SK-N-SH (cell line): ENCODE results near the gene EMB. TPM values are rescaled to one million over a fixed set of nuclear protein-coding genes. Genes with fewer than 3 reads are reported as not detected.
"Not testable (repeated sequence)": the region's sequence is repeated elsewhere in the genome, so short reads cannot be mapped to it uniquely, and the experiment has no call there.

ENCODE experiments used
- CTCF ChIA-PET: fragments of 300-600, 350-600 bp; formaldehyde crosslinking; extraction: SDS; loops from one replicate; lab custom pipeline; 2021; lab: Yijun Ruan, JAX
- POLR2A ChIA-PET: fragments of 350-600 bp; sonication (Branson Sonifier 250); formaldehyde crosslinking; extraction: SDS; loops from one replicate; lab custom pipeline; 2020; ENCODE audit warnings: antibody characterized with exemption, inconsistent platforms; lab: Yijun Ruan, JAX
- DNase-seq: peaks from one replicate; pipeline ENCODE4 v3.0.0; 2012
- H2AFZ ChIP-seq: fragments of 200-600 bp; sonication (generic); 2 replicates; pipeline ENCODE4 v1.8.1; 2016; ENCODE audit warnings: antibody characterized with exemption, mild to moderate bottlenecking, low read depth
- H3F3A ChIP-seq: fragments of 200-600 bp; sonication (generic); replicated peaks from 2 replicates; pipeline ENCODE3; 2016; ENCODE audit warnings: antibody characterized with exemption, mild to moderate bottlenecking; ENCODE audit not compliant: insufficient read depth
- H3K27ac ChIP-seq, 2 experiments: fragments of 200-500 bp in 1 of 2; fragments of 200-600 bp in 1 of 2; sonication (Bioruptor generic) in 1 of 2; sonication (generic), shearing (Covaris generic) in 1 of 2; 2 replicates each; pipeline versions ENCODE4 v1.5.1 to v1.6.1; 2014 to 2016; ENCODE audit warnings: low read depth in 2 of 2, inconsistent platforms in 1 of 2, low read length in 1 of 2, mild to moderate bottlenecking in 1 of 2, mixed read lengths in 1 of 2
- H3K27me3 ChIP-seq: fragments of 200-600 bp; sonication (generic), shearing (Covaris generic); 2 replicates; pipeline ENCODE4 v1.6.1; 2016; ENCODE audit warnings: mixed run types; ENCODE audit not compliant: insufficient read depth
- H3K36me3 ChIP-seq, 2 experiments: fragments of 200-500 bp in 1 of 2; fragments of 200-600 bp in 1 of 2; sonication (Bioruptor generic) in 1 of 2; sonication (generic) in 1 of 2; replicated peaks in 1 of 2; 2 replicates each; pipeline versions ENCODE3 to v1.5.1; 2014 to 2016; ENCODE audit warnings: low read length in 1 of 2, mild to moderate bottlenecking in 1 of 2; ENCODE audit not compliant: insufficient read depth in 2 of 2, control insufficient read depth in 1 of 2
- H3K4me1 ChIP-seq, 2 experiments: fragments of 200-500 bp in 1 of 2; fragments of 200-600 bp in 1 of 2; sonication (Bioruptor generic) in 1 of 2; sonication (generic), shearing (Covaris generic) in 1 of 2; 2 replicates each; pipeline versions ENCODE4 v1.5.1 to v1.6.1; 2014 to 2016; ENCODE audit warnings: low read depth in 1 of 2, low read length in 1 of 2, mixed run types in 1 of 2; ENCODE audit not compliant: insufficient read depth in 2 of 2, control insufficient read depth in 1 of 2
- H3K4me2 ChIP-seq: fragments of 200-600 bp; sonication (generic), shearing (Covaris generic); 2 replicates; pipeline ENCODE4 v1.6.1; 2017; ENCODE audit warnings: mixed run types
- H3K4me3 ChIP-seq, 2 experiments: fragments of 200-500 bp in 1 of 2; fragments of 200-600 bp in 1 of 2; sonication (Bioruptor generic) in 1 of 2; sonication (generic), shearing (Covaris generic) in 1 of 2; 2 replicates each; pipeline versions ENCODE4 v1.5.1 to v1.8.1; 2014 to 2016; ENCODE audit warnings: low read depth in 2 of 2, inconsistent platforms in 1 of 2, low read length in 1 of 2, mild to moderate bottlenecking in 1 of 2, mixed read lengths in 1 of 2, moderate library complexity in 1 of 2
- H3K79me2 ChIP-seq: fragments of 200-600 bp; sonication (generic); 2 replicates; pipeline ENCODE4 v1.8.1; 2017; ENCODE audit warnings: mild to moderate bottlenecking; ENCODE audit not compliant: insufficient read depth
- H3K9ac ChIP-seq: fragments of 200-600 bp; sonication (generic); 2 replicates; pipeline ENCODE4 v1.6.1; 2017; ENCODE audit warnings: mixed run types
- H3K9me2 ChIP-seq: fragments of 200-600 bp; sonication (generic); 2 replicates; pipeline ENCODE4 v1.6.1; 2017; ENCODE audit warnings: mixed run types
- H3K9me3 ChIP-seq: fragments of 200-600 bp; sonication (generic); 2 replicates; pipeline ENCODE4 v1.6.1; 2017; ENCODE audit warnings: mixed run types, mild to moderate bottlenecking, moderate library complexity
- H4K20me1 ChIP-seq: fragments of 200-600 bp; sonication (generic); 2 replicates; pipeline ENCODE4 v1.6.1; 2017; ENCODE audit warnings: mild to moderate bottlenecking, mixed run types; ENCODE audit not compliant: insufficient read depth
- CHD2 ChIP-seq: fragments of 150-350 bp; IDR thresholded peaks from 2 replicates; pipeline ENCODE4 v1.6.1; 2018; ENCODE audit warnings: low read length; ENCODE audit not compliant: partially characterized antibody
- ELF1 ChIP-seq: IDR thresholded peaks from 2 replicates; pipeline ENCODE4 v1.4.0; 2012
- FOSL2 ChIP-seq: IDR thresholded peaks from 2 replicates; pipeline ENCODE4 v1.4.0; 2012; ENCODE audit warnings: low read depth, mild to moderate bottlenecking, moderate library complexity, borderline replicate concordance
- GABPA ChIP-seq: IDR thresholded peaks from 2 replicates; pipeline ENCODE4 v1.4.0; 2012; ENCODE audit warnings: low read depth, mild to moderate bottlenecking
- GATA2 ChIP-seq: sonication (generic); formaldehyde crosslinking; IDR thresholded peaks from 2 replicates; pipeline ENCODE4 v1.5.0; 2020; ENCODE audit warnings: mild to moderate bottlenecking, missing genetic modification reagents
- MEF2A ChIP-seq: IDR thresholded peaks from 2 replicates; pipeline ENCODE4 v1.4.0; 2012; ENCODE audit warnings: low read depth, borderline replicate concordance
- MXI1 ChIP-seq: IDR thresholded peaks from 2 replicates; pipeline ENCODE4 v1.6.1; 2012; ENCODE audit warnings: mild to moderate bottlenecking, low read depth, low read length, improper control_type of control experiment
- NRF1 ChIP-seq: IDR thresholded peaks from 2 replicates; pipeline ENCODE4 v1.6.1; 2012; ENCODE audit warnings: low read depth, mild to moderate bottlenecking, low read length
- RCOR1 ChIP-seq: fragments of 150-350 bp; IDR thresholded peaks from 2 replicates; pipeline ENCODE4 v1.6.1; 2017; ENCODE audit warnings: antibody characterized with exemption, low read length
- RXRA ChIP-seq: IDR thresholded peaks from 2 replicates; pipeline ENCODE4 v1.4.0; 2012; ENCODE audit warnings: low read depth, mild to moderate bottlenecking, borderline replicate concordance
- SIN3A ChIP-seq: IDR thresholded peaks from 2 replicates; pipeline ENCODE4 v1.6.1; 2012; ENCODE audit warnings: low read depth, mild to moderate bottlenecking, low read length, moderate library complexity, borderline replicate concordance
- SMC3 ChIP-seq: IDR thresholded peaks from 2 replicates; pipeline ENCODE4 v1.6.1; 2012; ENCODE audit warnings: low read depth, low read length, improper control_type of control experiment
- TAF1 ChIP-seq: IDR thresholded peaks from 2 replicates; pipeline ENCODE4 v1.6.1; 2012; ENCODE audit warnings: low read depth, mild to moderate bottlenecking, low read length, moderate library complexity, borderline replicate concordance
- TEAD4 ChIP-seq: IDR thresholded peaks from 2 replicates; pipeline ENCODE4 v1.4.0; 2012; ENCODE audit warnings: mild to moderate bottlenecking, borderline replicate concordance; ENCODE audit not compliant: insufficient read depth
- YY1 ChIP-seq: IDR thresholded peaks from 2 replicates; pipeline ENCODE4 v1.4.0; 2012; ENCODE audit warnings: low read depth, mild to moderate bottlenecking
- WGBS: methylation state at CpG from one replicate; pipeline ENCODE4 v1.1.6; 2017; ENCODE audit warnings: low lambda C conversion rate; 5-methylcytosine and 5-hydroxymethylcytosine counted together
- polyA plus RNA-seq, 3 experiments: library from polyadenylated mRNA; depleted of rRNA; stranded (reverse); fragments of >200 nt; gene quantifications; 2 replicates each; pipeline ENCODE4 v1.2.3, GENCODE V29; 2012
- TF ChIP-seq, protein P1 (sequence below): IDR thresholded peaks from 2 replicates; pipeline ENCODE4 v1.4.0; 2012; ENCODE audit warnings: low read depth, borderline replicate concordance
- TF ChIP-seq, protein P2 (sequence below): fragments of 200-600 bp; sonication (generic); IDR thresholded peaks from 2 replicates; pipeline ENCODE4 v1.6.1; 2017; ENCODE audit warnings: antibody characterized with exemption, mild to moderate bottlenecking, moderate library complexity
- TF ChIP-seq, protein P3 (sequence below): IDR thresholded peaks from 2 replicates; pipeline ENCODE4; 2012
- TF ChIP-seq, protein P4 (sequence below): IDR thresholded peaks from 2 replicates; pipeline ENCODE4 v1.4.0; 2012; ENCODE audit warnings: low read depth
- TF ChIP-seq, protein P5 (sequence below): fragments of 150-350 bp; IDR thresholded peaks from 2 replicates; pipeline ENCODE4 v1.6.1; 2016; ENCODE audit warnings: mild to moderate bottlenecking, low read depth, low read length

EMB gene
- polyA plus RNA-seq, 1 of the 3 experiments (the other 2 are of a cell fraction) = 15.5 TPM

DNA sequence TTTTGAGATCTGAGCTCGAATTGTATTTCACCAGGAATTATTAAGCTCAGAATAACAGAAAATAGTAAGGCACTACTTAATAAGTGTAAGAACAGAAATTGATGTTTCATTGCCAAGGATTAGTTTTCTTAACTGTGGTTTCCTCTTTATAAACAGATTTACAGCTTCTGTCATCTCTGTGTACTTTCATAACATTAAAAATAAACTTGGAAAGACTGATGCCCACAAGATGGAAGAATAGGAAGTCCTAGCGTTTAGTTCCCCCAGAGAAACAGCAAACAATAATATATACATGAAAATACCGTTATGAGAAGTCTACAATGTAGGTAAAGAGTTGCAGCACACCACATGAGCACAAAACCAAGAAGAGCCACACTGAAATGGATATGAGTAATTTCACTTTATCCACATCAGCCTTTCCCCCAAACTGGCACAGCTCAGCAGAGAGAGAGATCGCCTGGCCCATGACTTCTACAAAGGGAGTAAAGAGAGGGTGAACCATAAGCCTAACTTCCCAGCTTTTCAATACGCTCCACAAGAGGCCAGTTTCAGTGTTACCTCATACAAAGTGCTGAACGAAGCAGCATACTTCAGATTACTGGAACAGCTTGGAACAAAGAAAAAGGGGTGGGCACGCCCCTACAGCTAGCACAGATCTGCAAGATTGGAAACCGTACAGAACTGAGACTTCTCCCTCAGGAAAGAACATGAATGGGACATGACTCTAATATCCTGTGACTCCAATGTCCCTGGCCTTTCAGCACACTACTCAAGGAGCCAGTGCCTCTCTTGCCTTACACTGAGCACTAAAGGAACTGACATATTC, 75.4 kb downstream of the EMB start:
- no peaks in the 10 kb centered on the region for H3K4me1 ChIP-seq
- no peak overlapping the region for H3K4me2 ChIP-seq
- TF ChIP-seq YY1 (no peak), CHD2 (no peak), RXRA (no peak), MEF2A (no peak), NRF1 (no peak), TAF1 (no peak), GATA2 (CRISPR knock-in tag) (no peak), RCOR1 (no peak), ELF1 (no peak), SMC3 (no peak), MXI1 (no peak), TEAD4 (no peak), FOSL2 (no peak), SIN3A (no peak), GABPA (no peak)
- TF ChIP-seq, protein P1, sequence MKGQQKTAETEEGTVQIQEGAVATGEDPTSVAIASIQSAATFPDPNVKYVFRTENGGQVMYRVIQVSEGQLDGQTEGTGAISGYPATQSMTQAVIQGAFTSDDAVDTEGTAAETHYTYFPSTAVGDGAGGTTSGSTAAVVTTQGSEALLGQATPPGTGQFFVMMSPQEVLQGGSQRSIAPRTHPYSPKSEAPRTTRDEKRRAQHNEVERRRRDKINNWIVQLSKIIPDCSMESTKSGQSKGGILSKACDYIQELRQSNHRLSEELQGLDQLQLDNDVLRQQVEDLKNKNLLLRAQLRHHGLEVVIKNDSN = no peak
- TF ChIP-seq, protein P2, sequence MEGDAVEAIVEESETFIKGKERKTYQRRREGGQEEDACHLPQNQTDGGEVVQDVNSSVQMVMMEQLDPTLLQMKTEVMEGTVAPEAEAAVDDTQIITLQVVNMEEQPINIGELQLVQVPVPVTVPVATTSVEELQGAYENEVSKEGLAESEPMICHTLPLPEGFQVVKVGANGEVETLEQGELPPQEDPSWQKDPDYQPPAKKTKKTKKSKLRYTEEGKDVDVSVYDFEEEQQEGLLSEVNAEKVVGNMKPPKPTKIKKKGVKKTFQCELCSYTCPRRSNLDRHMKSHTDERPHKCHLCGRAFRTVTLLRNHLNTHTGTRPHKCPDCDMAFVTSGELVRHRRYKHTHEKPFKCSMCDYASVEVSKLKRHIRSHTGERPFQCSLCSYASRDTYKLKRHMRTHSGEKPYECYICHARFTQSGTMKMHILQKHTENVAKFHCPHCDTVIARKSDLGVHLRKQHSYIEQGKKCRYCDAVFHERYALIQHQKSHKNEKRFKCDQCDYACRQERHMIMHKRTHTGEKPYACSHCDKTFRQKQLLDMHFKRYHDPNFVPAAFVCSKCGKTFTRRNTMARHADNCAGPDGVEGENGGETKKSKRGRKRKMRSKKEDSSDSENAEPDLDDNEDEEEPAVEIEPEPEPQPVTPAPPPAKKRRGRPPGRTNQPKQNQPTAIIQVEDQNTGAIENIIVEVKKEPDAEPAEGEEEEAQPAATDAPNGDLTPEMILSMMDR = no peak
- TF ChIP-seq, protein P3, sequence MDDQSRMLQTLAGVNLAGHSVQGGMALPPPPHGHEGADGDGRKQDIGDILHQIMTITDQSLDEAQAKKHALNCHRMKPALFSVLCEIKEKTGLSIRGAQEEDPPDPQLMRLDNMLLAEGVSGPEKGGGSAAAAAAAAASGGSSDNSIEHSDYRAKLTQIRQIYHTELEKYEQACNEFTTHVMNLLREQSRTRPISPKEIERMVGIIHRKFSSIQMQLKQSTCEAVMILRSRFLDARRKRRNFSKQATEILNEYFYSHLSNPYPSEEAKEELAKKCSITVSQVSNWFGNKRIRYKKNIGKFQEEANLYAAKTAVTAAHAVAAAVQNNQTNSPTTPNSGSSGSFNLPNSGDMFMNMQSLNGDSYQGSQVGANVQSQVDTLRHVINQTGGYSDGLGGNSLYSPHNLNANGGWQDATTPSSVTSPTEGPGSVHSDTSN = no peak
- TF ChIP-seq, protein P4, sequence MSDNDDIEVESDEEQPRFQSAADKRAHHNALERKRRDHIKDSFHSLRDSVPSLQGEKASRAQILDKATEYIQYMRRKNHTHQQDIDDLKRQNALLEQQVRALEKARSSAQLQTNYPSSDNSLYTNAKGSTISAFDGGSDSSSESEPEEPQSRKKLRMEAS = no peak
- TF ChIP-seq, protein P5, sequence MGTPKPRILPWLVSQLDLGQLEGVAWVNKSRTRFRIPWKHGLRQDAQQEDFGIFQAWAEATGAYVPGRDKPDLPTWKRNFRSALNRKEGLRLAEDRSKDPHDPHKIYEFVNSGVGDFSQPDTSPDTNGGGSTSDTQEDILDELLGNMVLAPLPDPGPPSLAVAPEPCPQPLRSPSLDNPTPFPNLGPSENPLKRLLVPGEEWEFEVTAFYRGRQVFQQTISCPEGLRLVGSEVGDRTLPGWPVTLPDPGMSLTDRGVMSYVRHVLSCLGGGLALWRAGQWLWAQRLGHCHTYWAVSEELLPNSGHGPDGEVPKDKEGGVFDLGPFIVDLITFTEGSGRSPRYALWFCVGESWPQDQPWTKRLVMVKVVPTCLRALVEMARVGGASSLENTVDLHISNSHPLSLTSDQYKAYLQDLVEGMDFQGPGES = no peak
- WGBS = 33% methylated on average over 8 of the region's 8 CpGs
- H3K9ac ChIP-seq = no peak overlapping the region
- no peak overlapping the region; the same call in 1 of the 2 replicates for H2AFZ ChIP-seq
- H3K9me3 ChIP-seq = no peaks in the 10 kb centered on the region
- H3K4me3 ChIP-seq = no peak overlapping the region
- no peaks in the 10 kb centered on the region for H3K9me2 ChIP-seq
- no peak overlapping the region for H3K27ac ChIP-seq
- CTCF ChIA-PET = interaction anchor here (0.8 kb wide), 1 partner anchor 76 kb away, joined by 3 read pairs; no protein-coding TSS in a partner anchor
- H3K79me2 ChIP-seq = no peaks in the 10 kb centered on the region
- POLR2A ChIA-PET = no interaction called here
- no peaks in the 10 kb centered on the region for H3K27me3 ChIP-seq
- H3K36me3 ChIP-seq = no peaks in the 10 kb centered on the region
- no peak for DNase-seq
- H4K20me1 ChIP-seq = no peaks in the 10 kb centered on the region
- H3F3A ChIP-seq = no peaks in the 10 kb centered on the region

DNA sequence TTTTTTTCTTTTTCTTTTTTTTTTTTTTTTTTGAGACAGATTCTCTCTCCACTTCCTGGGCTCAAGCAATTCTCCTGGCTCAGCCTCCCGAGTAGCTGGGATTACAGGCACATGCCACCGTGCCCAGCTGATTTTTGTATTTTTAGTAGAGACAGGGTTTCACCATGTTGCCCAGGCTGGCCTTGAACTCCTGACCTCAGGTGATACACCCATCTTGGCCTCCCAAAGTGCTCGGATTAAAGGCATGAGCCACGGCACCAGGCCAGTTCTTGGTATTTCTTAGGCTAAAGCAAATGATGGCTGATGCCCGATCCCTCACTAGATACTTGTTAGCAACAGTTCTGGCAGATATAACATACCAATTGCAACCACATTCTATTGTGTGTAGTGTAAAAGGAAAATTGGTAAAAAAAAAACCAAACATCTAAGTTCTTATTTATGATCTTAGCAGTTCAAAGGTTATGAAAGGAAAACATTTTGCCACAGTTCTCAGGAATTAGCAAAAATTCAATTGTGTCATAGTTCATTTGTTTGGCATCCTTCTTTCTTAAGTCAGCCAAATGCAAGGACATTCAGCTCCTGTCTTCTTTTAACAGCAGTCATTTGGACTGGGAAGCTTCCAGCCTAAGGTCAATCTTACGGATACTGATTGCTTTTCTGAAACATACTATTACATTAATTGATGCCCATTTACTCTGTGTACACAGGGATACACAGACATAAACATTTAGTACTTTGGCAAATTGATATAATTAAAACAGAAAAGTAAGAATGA, 76.4 kb downstream of the EMB start:
- 46% methylated on average over 6 of the region's 6 CpGs for WGBS
- POLR2A ChIA-PET, H3K4me2 ChIP-seq, H3K9me2 ChIP-seq, H3K36me3 ChIP-seq, H3K4me3 ChIP-seq, H3K4me1 ChIP-seq, CTCF ChIA-PET, DNase-seq, H3K79me2 ChIP-seq, H3F3A ChIP-seq, H3K27ac ChIP-seq, H4K20me1 ChIP-seq, H2AFZ ChIP-seq, H3K27me3 ChIP-seq, H3K9ac ChIP-seq, H3K9me3 ChIP-seq: not testable (repeated sequence)
